ENCODE results near the gene TNFRSF12A. TPM values are rescaled to one million over a fixed set of nuclear protein-coding genes. Genes with fewer than 3 reads are reported as not detected.

Gene TNFRSF12A
- total and polyA plus RNA-seq, 2 of the 13 experiments (the other 11 are each of a cell fraction or from before 2014, with no cell fraction given), result 61.9 to 66.0 TPM

- Histone ChIP-seq H3K9me3 (ENCODE audit: low read length) (no peaks in the 10 kb centered on the region), H4K20me1 (ENCODE audit: insufficient read depth, low read length) (no peaks in the 10 kb centered on the region), H3K27ac (ENCODE audit: extremely low read length, insufficient read depth, low read length) (no peak overlapping the region), H3K4me3 (replicated peaks in 1 of 3; ENCODE audit: insufficient read depth in 1 of 3, low read depth in 2 of 3, low read length in 3 of 3) (no peak overlapping the region), H3K36me3 (replicated peaks in 1 of 2; ENCODE audit: control insufficient read depth in 1 of 2, insufficient read depth in 2 of 2, low read length in 2 of 2) (no peaks in the 10 kb centered on the region), H3K4me1 (ENCODE audit: insufficient read depth, low read length) (peaks cover 97% of the 10 kb centered on the region), H3K4me2 (ENCODE audit: low read depth, low read length) (0 out of 2 replicates have a peak overlapping the region, but pooled peaks have one; percentile 32), H3K79me2 (ENCODE audit: insufficient read depth, low read length) (no peaks in the 10 kb centered on the region), H3K9ac (ENCODE audit: insufficient read depth, low read depth, low read length) (no peak overlapping the region), H2AFZ (ENCODE audit: low read length) (no peak overlapping the region), H3K27me3 (ENCODE audit: control insufficient read depth in 1 of 2, insufficient read depth in 2 of 2, low read length in 2 of 2) (peaks cover 7 to 22% of the 10 kb centered on the region in 2 experiments; a peak in 4 of 5 replicates)
- ChIA-PET CTCF (ENCODE audit: low intra/inter-chr PET ratio, low total read pairs) (no interaction called here), POLR2A (interaction anchor here (14.2 to 18.8 kb wide), 2 partner anchors 6 to 8 kb away, joined by 750 read pairs; partner anchors contain the start of genes CLDN6, CLDN9, HCFC1R1 and THOC6)
- intact Hi-C loops (cut with micrococcal nuclease; ENCODE audit: unreplicated experiment) (no loop called here), in situ Hi-C loops (cut with HindIII; ENCODE audit: extremely low pct_ligation_motif_present, low pct_unique_long_range_greater_than_20kb) (no loop called here)
- no peak for DNase-seq (ENCODE audit: low spot score)
- no peak for ATAC-seq
- TF ChIP-seq HCFC1 (IDR thresholded peaks at IDR 0.05; ENCODE audit: low read depth, low read length) (no peak), E2F2 (CRISPR knock-in tag; IDR thresholded peaks at IDR 0.05; ENCODE audit: borderline replicate concordance) (no peak), ESRRA (CRISPR knock-in tag; IDR thresholded peaks at IDR 0.05; ENCODE audit: low read depth) (no peak), FOSL1 (CRISPR knock-in tag; IDR thresholded peaks at IDR 0.05; ENCODE audit: borderline replicate concordance) (no peak), ARNTL (CRISPR knock-in tag; IDR thresholded peaks at IDR 0.05) (no peak), DNMT1 (CRISPR knock-in tag; IDR thresholded peaks at IDR 0.05) (no peak), ZNF781 (CRISPR knock-in tag; IDR thresholded peaks at IDR 0.05; ENCODE audit: borderline replicate concordance, not compliant biosample characterization) (no peak), FOXO4 (CRISPR knock-in tag; conservative IDR thresholded peaks at IDR 0.05) (no peak), ZNF512B (CRISPR knock-in tag; IDR thresholded peaks at IDR 0.05; ENCODE audit: borderline replicate concordance) (no peak), HINFP (CRISPR knock-in tag; IDR thresholded peaks at IDR 0.05; ENCODE audit: low read depth) (no peak), CENPT (CRISPR knock-in tag; IDR thresholded peaks at IDR 0.05; ENCODE audit: low read depth) (no peak)
- no TSS peak for BruUV-seq (replicated peaks)
- WGBS (ENCODE audit: low lambda C conversion rate), result 61% methylated on average over 6 of the region's 6 CpGs
- no peak for FAIRE-seq
These were observed 5.2 kb upstream of the TNFRSF12A start for GRCh38 chr16:3014971-3015370.

Measured in HepG2 (cell line).